Glutamatergic neuron (in vitro differentiated cells): ENCODE measurements around the gene PROX1. TPM values are rescaled to one million over a fixed set of nuclear protein-coding genes. Genes with fewer than 3 reads are reported as not detected.

Experiments
- DNase-seq: peaks from one replicate; pipeline ENCODE4 v3.0.0; 2022
- H3K27ac Mint-ChIP-seq: one replicate; pipeline ENCODE4 v1.8.0; 2020; ENCODE audit warnings: mild to moderate bottlenecking, mixed read lengths, inconsistent platforms; ENCODE audit not compliant: unreplicated experiment
- H3K27me3 Mint-ChIP-seq: one replicate; pipeline ENCODE4 v1.8.0; 2020; ENCODE audit warnings: mild to moderate bottlenecking, moderate library complexity, mixed read lengths, inconsistent platforms; ENCODE audit not compliant: unreplicated experiment
- H3K36me3 Mint-ChIP-seq: one replicate; pipeline ENCODE4 v1.8.0; 2020; ENCODE audit warnings: mild to moderate bottlenecking, mixed read lengths, inconsistent platforms; ENCODE audit not compliant: unreplicated experiment
- H3K4me1 Mint-ChIP-seq: one replicate; pipeline ENCODE4 v1.8.0; 2020; ENCODE audit warnings: mild to moderate bottlenecking, low read depth, mixed read lengths, inconsistent platforms; ENCODE audit not compliant: unreplicated experiment
- H3K4me3 Mint-ChIP-seq: one replicate; pipeline ENCODE4 v1.8.0; 2020; ENCODE audit warnings: mild to moderate bottlenecking, mixed read lengths, inconsistent platforms; ENCODE audit not compliant: unreplicated experiment
- H3K9me3 Mint-ChIP-seq: one replicate; pipeline ENCODE4 v1.8.0; 2020; ENCODE audit warnings: mild to moderate bottlenecking, moderate library complexity, mixed read lengths, inconsistent platforms; ENCODE audit not compliant: unreplicated experiment
- CTCF ChIP-seq: fragments of 200-600 bp; sonication (generic); IDR thresholded peaks from one replicate; pipeline ENCODE4 v1.5.0; 2021; ENCODE audit not compliant: partially characterized antibody, unreplicated experiment
- total RNA-seq: library from RNA; stranded (reverse); fragmentation: NEBNext Ultra II Directional; extraction: Animal tissue kit (Norgen Biotek cat#: 25700); gene quantifications from one replicate; pipeline ENCODE4 v1.2.1, GENCODE V29; 2021; ENCODE audit not compliant: unreplicated experiment

The PROX1 gene
- total RNA-seq, 1 donor from 2014 or later = 68.4 TPM

- Mint-ChIP-seq H3K4me1 (peaks cover 53% of the 10 kb centered on the region), H3K9me3 (peaks cover 33% of the 10 kb centered on the region), H3K27ac (peak overlapping the region; percentile 89), H3K36me3 (no peaks in the 10 kb centered on the region), H3K27me3 (peaks cover 25% of the 10 kb centered on the region), H3K4me3 (peak overlapping the region; percentile 81)
- no peak for TF ChIP-seq CTCF
- peak; percentile 50 for DNase-seq
These were observed 4.0 kb upstream of the PROX1 start for GRCh38 chr1:213983493-213984386.

DNA sequence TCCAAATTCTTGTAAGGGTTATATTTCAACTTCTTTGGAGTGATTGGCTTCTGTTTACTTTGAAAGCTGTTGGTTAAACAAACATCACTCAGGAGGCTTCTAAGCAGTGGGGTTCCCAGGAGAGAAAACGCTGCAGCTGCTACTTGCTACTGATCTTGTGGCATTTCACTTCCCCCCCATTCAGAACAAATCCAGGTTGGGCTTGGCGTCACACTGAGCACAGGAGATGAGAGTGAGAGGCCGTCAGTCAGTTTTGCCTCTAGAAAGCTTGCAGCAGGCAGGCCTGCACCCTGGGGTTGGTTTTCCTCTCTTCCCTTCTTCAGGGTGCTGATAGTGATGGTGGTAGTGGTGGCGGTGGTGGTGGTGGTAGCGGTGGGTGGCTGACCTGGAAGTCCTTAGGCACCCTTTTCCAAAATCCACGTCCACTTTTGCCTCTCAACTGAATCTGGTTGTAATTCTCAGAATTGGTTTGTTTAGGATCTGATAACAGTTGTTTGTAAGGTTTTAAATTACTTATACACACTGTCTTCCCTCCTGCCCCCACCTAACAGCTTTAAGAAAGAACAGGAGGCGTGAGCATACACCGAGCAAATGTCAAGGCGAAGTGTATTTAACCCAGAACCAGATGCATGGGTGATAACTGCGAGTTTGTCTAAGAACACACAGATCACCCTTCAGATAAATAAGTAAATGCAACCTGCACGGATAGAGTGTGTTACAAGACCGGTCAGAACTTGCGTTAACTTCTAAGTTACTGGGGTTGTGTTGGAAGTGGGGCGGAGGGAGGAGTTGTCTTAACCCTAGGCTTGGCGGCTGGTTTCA is 3.2 kb upstream of the PROX1 start:
- peak; percentile 31 for DNase-seq
- peaks cover 46% of the 10 kb centered on the region for H3K4me1 Mint-ChIP-seq
- TF ChIP-seq CTCF = no peak

DNA sequence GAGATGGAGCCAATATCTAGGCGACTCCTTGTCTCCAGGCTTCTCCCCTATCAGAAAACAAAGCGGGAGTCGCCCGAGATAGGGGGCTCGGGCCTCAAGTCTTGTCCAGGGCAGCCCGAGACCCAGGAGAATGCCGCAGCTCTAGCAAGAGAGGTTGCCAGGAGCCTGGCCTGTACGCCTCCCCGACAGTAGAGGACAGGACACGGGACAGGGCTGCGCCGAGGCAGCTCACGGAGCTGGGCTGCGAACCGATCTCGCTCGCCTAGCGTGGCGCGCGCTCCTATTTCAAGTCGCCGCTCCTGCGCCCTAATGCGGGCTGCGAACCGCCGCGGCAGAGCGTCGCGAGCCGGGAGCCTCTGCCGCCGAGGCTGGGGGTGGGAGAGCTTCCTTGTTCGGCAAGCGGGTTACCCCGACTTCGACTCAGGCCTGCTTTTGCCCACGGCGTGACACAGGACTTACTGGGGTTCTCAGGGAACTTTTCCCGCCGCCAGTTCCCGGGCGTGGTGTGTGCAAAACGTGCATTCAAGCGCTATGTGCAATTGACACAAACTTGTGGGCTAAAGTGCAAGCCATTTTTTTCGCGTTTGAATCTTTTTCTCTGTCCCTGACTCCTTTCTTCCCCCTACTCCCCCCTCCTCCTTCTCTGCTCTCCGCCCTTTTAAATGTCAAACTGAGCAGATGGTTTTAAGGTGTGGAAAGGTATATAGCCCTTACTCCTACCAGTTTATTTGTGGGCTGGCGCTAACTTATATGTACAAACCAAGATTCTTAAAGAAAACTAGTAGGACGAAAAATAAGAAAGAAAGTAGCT is 2.4 kb upstream of the PROX1 start:
- peaks cover 28% of the 10 kb centered on the region for H3K27me3 Mint-ChIP-seq
- peak overlapping the region; percentile 86 for H3K4me3 Mint-ChIP-seq
- H3K36me3 Mint-ChIP-seq = no peaks in the 10 kb centered on the region
- H3K9me3 Mint-ChIP-seq = peaks cover 34% of the 10 kb centered on the region
- H3K27ac Mint-ChIP-seq = peak overlapping the region; percentile 41
- H3K4me1 Mint-ChIP-seq = peaks cover 51% of the 10 kb centered on the region
- peak; percentile 52 for DNase-seq
- TF ChIP-seq CTCF = no peak

More for the DNA sequence above, 3.2 kb upstream of the PROX1 start:
- Mint-ChIP-seq H3K27ac (peak overlapping the region; percentile 89), H3K4me3 (peak overlapping the region; percentile 81), H3K36me3 (no peaks in the 10 kb centered on the region), H3K9me3 (peaks cover 34% of the 10 kb centered on the region), H3K27me3 (peaks cover 27% of the 10 kb centered on the region)

- TF ChIP-seq CTCF = no peak
- peaks cover 34% of the 10 kb centered on the region for H3K9me3 Mint-ChIP-seq
- peaks cover 29% of the 10 kb centered on the region for H3K27me3 Mint-ChIP-seq
- peaks cover 55% of the 10 kb centered on the region for H3K4me1 Mint-ChIP-seq
- H3K36me3 Mint-ChIP-seq = no peaks in the 10 kb centered on the region
- no peak for DNase-seq
- peak overlapping the region; percentile 41 for H3K27ac Mint-ChIP-seq
- peak overlapping the region; percentile 86 for H3K4me3 Mint-ChIP-seq
These were observed 1.5 kb upstream of the PROX1 start for GRCh38 chr1:213986020-213986924.
